ENCODE data around the gene CHN1.
A peak's percentile ranks its signal among the peaks of the same experiment; 100 is the strongest.

The CHN1 gene

DNA sequence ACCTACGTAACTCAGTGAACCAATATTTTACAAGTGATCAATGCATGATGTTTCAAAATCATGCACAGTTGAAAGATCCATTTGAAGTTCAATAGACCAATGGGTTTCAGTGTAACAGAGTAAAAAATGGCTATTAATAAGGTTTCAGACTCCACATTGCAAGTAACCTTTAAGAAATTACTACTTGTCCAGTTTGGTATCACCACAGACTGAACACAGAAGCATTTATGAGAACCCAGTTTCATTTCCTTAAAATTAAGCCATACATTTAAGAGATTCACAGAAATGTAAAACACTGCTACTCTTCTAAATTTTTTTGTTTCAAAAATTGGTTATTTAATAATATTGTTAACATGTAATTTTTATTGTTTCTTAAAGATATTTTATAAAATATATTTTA, 142.0 kb downstream of the CHN1 start:
- no peak for DNase-seq

DNA sequence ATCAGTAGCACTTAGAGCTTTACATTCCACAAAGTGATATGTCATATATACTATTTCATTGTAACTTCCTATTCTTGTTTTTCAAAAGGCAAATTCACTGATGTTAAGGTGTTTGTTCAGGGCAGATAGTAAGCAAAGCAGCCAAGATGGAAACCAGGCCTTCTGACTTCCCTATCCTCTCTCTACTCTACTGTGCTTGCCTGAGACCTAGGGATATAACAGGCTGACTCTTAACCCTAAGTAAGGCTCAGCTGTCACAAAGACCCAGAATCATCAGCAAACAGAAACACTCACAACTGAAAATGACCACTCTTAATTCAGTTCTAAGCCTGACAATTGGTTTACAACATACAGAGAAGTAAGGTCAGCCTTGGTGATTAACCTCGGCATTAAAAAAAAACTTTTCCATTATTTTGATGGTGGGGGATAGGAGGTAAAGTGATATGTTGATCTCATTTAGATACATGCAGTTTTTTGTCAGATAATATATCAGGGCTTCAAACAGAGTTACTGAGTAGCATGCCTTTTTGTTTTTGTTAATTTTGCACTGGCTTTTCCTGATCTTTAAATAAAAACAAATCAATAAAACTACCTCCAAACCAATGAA, 145.5 kb downstream of the CHN1 start:
- DNase-seq, result no peak

DNA sequence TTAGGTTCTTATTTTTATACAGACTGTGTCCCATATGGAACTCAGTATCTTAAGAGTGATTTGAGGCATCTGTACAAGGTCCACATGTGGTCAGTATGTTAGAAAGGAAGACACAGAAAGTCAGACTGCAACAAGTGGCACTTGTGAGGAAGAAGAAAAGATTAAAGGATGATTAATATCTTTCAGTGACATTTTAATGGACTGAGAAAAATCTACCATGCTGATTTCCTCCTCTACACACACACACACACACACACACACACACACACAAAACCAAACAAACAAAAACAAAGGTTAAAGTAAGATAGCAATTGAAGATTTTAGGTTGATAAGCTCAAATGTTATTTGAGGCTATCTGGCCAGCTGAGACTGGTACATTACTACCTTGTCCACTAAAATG, 146.4 kb downstream of the CHN1 start:
- no peak for DNase-seq

DNA sequence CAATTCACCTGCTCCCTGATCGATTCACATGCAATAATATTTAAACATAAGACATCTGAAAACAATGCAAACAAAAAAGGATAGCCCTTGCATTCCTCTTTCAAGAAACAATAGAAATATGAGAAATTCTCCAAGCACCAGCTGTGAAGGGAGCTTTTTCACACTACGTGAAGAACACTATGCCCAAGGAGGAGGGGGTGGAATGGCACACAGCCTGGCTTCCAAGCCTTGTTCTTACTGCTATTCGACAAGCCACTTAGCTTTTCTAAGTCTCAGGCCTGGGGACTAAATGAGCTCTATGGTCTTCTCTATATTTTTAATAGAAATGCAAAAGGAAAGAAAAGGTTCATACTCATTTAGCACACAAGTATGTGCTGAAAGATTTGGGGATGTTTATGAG, 148.7 kb downstream of the CHN1 start:
- DNase-seq, result no peak

DNA sequence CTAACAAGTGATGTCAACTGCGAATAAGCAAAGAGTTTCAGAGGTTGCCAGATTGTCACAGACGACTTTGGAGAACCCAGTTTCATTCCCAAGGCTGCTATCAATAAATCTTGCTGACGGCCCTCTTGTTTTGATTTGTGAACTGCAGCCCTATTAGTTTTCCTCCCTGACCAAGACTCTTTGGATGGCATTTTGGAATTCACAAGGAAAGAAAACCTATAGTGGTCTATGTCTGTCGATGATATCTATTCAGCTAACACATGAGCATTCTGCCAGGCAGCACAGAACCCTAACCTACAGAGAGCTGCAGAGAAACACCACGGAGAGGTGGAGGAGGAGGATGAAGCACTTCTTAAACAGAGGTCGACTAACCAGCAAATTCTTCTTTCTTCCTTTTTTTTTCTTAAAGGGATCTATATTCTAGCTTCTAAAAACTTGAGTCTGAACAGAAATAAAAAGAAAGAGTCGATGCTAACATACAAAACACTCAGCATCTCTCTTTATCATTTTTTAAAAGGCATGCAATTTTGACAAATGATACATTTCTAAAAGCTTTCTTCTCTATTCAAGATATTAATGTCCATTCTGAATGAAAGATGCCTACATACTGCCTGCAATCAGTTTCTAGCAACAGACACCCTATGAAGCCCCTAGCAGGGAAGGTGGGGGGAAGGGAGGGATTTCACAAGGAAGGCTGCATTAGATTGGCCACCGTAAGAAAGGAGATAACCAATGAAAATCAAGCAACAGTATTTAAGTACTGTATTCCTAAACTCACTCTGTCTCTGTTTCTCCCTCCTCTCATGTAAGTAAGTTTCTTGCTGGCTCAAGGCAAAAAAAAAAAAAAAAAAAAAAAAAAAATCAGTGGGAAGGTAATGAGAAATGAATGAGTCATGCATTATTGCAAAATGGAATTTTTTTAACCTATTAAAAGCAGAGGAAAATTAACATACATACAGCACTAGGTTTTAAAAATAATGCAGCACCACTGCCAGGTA, 157.9 kb downstream of the CHN1 start:
- DNase-seq, result peak; percentile 18

DNA sequence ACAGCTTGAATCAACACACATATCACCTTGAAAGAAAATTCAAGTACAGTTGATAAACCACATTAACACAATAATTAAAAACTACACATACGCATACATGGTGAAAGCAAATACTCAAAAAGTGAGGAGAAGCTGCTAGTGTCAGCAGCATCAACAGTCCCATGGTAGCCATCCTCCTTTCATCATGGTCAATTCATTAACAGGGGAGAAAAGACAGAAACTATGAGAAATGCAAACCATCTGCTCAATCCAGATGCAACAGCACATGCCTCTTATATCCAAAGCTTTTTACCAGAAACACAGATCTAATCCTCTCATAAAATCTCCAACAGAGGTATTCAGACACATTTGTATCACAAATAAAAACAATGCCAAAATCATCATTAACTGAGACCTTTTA, 159.0 kb downstream of the CHN1 start:
- no peak for DNase-seq

DNA sequence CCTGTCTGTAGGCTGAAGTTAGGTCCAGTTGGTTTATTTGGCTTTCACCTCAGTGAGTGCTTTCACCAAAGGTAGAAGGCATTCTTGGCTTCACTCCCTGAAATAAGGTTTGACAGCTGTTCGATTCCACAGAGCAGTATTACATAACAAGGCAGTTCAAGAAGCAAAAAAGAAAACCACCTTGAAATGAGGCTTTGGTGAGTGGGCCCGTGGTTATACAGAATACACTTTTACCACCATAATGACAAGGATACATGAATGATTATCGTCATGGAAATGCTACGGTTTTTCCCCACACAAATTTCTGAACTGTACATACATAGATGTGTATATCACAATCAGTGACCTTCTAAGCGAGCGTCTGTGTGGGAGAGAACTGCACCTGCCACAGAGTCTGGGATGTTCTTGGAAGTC, 160.9 kb downstream of the CHN1 start:
- DNase-seq, result peak; percentile 6

DNA sequence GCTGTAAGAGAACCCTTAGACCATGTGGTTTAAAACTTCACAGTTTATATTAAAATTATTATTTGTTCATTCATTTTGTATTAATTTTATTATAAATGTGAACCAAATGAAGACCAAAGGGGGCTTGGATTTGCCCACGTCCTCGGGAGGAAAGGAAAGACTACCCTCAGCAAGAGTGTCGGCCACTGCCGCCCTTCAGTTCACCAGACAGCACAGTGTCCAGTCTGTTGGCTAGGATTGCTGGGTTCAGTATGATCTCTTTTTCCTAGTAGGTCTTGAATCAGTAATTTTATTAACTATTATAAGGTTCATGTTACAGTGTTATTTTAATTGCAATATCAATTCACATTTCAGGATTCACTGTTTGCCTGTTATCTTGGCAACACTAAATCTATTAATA, 162.7 kb downstream of the CHN1 start:
- no peak for DNase-seq

DNA sequence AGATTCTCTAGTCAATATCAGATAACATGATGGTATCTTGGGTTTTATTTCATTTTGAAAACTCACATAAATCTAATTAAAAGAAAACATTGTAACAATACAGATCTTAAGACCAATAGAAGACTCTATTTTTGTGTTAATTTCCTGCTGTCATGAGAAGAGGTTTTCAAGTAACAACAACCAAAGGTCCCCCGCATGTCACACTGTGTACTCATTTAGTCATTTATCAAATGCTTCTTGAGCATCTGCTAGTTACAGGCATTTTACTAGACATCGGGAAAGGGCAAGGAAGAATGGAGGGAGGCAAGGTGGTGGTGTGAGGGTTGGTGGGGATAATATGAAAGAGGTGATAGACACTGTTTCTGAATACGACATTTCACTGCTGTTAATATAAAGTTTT, 163.2 kb downstream of the CHN1 start:
- no peak for DNase-seq

DNA sequence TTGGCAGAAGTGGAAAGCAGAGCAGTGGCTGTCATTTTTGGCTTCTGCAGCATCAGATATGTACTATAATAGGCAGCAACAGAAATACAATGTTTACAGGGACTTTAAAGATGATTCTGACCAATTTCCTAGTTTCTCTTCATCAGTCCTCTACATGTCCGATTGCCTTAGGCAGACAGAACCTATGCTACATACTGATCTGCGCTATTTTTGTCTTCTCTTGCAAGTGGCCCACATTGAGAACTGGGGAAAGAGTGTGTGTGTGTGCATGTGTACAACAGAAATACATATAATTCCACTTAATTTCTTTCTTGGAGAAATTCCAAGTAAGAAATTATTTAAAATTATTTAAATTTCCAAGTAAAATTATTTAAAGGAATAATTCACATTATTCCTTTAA, 163.8 kb downstream of the CHN1 start:
- DNase-seq, result no peak

DNA sequence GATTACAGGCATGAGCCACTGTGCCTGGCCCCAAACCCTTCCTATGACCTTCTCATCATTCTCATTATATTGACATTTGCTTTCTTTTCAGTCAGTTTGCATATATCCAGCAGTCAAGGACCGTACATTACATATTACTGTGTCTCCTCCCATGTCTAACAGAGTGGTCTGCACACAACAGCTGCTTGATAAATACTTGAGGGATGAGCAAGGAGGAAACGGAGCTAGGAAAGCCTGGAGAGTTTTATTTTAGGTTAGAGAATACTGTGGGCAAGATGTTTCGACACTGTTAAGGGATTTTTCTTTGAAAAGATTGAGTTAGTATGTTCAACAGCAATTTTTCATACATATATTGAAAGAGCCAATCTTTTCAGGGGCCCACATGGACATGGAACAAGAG, 164.7 kb downstream of the CHN1 start:
- DNase-seq, result no peak

DNA sequence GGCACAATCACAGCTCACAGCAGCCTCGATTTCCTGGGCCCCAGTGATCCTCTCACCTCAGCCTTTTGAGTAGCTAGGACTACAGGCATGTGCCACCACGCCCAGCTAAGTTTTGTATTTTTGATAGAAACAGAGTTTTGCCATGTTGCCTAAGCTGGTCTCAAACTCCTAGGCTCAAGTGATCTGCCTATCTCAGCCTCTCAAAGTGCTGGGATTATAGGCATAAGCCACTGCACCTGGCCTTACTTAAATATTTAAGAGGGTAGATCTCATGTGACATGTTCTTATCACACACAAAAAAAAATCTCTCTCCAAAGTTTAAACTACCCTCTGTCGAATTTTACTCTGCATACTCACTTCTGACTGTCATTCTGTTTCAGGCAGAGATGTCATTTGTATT, 165.5 kb downstream of the CHN1 start:
- DNase-seq, result no peak

DNA sequence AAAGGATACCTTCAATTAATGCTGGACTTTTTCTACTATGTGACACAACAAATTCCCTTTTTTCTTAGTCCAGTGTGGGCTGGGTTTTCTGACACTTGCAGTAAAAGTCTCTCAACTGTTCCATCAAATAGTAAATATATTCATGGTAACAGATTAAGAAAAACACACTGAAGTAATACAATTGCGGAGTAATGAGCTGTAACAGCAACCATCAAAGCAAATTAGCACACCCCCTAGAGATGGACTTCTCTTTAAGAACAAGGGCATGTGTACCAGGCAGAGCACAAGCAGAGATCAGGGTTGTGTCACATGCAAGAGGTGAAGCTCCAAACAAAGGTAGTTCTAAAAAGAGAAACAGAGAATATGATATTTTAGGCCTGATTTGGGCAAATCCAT, 168.2 kb downstream of the CHN1 start:
- DNase-seq, result no peak

DNA sequence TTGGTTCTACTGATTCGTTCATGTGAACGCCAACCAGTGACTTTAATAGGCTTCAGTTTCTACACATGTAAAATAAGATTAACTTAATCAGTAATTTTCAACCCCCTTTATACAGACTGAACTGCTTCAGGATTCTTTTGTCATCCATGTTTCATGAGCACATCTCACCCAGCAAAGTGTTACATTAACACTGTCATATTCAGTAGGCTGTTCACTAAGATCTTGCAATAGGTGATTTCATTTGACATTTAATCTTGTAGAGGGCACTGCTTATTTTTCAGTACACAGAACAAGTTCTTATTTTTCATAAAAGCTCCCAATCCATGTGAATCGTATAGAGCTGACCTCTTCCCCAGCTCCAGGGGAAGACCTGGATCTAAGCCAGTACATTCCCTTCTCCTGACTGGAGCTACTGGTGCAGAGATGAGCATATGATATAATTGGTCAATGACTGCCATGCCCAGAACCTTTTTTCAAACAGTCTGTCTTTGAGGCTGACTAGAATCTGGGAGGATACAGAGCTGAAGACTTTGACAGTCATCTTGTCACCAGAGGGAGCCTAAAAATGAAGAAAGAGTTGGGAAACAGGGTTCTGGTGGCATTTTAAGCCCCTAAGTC, 168.7 kb downstream of the CHN1 start:
- DNase-seq, result no peak

DNA sequence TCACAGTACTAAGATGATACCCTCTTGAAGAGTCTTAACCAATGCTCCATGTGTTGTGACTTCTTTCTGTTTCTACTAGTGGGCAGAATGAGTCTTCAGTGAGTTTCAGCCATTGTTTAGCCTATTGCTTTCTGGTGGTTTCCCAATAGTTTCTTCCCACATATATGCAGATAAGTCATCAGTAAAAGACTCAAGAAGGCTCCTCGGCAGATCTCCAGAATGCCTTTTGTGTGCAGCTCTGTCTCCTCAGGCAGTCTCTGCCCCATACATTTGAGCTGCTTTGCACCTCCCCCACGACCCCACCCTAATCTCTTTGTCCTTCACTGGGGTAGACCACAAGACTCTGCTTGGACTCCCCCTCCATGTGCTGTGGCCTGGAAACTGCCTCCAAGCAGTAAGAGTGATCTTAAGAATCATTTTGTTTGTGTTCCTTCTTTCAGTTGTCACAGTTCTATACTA, 169.4 kb downstream of the CHN1 start:
- peak; percentile 9 for DNase-seq

DNA sequence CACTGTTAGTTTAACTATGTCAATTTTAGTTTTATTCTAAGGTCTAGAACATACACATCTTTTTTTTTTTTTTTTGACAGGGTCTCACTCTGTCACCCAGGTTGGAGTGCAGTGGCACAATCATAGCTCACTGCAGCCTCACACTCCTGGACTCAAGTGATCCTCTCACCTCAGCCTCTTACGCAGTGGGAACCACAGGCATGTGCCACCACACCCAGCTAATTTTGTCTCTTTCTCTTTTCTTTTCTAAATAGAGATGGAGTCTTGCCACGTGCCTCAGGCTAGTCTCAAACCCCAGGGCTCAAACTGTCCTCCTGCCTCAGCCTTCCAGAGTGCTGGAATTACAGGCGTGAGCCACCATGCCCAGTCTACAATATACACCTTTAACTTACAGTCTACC, 171.4 kb downstream of the CHN1 start:
- DNase-seq, result no peak

DNA sequence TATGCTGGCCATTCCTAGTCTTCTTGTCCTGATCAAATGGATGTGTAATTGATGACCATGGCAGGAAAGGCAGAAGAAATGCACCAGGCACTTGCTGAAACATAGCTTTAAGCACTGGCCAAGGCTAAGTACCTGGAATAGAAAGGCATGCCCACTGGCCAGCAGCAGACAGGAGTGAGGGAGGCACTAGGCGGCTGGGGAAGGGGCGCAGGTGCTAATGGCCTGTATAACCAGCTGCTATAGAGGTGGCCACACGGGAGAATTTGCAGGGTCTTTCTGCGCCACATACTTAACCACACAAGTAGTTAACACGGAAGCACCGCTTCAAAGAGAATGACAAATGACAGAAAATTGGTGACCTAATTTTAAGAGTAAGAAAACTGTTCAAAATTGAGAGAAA, 174.6 kb downstream of the CHN1 start:
- DNase-seq, result no peak

DNA sequence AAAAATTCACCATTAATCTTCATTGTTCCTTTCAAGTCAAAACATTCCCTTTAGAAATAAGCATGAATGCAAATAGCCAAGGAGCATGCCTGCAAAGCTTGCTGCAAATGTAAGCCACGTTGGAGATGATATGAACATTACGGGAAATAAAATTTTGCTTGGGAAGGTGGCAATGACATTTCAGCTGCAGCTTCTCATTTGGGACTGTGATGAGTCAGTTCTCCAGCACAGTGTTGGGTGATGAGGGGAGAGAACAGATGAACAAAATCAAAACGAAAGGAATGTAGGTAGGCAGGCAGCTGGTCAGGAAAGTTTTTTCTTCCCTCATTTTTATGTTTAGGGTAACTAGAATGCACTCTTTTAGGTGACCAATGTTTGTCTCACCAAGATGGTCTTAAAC, 175.6 kb downstream of the CHN1 start:
- DNase-seq, result no peak

DNA sequence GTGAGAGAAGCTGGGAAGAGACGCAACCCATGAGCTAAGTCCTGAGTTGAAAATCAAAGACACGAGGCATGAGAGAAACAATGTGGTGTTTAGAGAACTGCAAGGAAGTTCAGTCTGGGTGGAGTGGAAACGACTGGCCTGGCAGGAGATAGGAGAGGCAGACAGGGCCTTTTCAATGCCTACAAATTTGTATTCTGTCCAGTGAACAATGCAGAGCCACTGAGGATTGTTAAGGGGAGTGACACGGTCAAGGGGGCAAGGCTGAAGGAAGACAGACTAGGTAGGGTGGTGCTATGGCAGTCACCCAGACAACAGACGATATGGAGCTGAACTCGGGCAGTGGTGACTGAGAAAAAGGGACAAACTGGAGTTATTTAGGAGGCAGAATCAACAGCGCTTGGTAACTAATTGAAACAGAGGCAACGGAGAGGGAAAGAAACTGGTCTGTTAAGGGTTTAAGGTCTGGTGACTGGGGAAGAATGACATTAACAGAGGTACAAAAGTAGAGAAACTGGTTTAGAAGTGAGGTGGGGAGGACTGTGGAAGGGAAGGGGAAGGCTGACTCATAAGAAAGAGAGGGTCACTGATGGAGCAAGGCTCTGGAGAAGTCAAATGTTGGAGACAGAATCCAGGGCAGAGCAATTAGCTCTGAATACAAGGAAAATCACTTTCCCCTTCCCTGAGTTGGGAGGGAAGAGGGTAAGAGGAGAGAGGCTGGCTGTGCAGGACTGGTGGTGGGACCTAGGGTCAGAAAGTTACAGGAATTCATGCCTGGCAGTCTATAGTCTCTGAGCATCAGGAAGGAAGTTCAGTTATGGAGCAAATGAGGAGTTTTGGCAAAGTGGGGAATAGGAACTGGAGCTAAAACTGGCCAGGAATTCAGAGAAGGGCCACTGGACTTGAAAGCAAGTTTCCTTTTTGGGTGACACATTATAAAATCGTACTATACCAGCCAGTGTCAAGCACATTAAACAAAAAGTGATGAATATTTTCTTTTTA, 177.5 kb downstream of the CHN1 start:
- no peak for DNase-seq

DNA sequence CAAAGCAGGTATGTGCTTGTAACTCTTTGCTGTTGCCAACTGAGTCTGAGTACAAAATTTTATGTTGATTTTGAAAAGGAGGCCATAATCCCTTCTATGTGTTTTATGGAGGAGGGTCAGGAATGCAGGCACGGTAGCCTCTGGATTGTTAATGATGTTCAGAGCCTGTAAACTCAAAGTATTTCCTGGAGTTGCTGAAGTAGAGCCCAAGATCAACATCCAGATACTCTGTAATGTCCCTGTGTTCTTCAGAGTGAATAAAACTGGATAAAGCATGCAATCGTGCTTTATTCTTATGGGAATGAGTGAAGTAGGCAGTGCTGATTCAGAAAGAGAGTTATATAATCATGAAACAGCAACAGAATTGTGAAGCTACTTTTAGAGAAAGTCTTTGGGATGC, 179.1 kb downstream of the CHN1 start:
- no peak for DNase-seq

DNA sequence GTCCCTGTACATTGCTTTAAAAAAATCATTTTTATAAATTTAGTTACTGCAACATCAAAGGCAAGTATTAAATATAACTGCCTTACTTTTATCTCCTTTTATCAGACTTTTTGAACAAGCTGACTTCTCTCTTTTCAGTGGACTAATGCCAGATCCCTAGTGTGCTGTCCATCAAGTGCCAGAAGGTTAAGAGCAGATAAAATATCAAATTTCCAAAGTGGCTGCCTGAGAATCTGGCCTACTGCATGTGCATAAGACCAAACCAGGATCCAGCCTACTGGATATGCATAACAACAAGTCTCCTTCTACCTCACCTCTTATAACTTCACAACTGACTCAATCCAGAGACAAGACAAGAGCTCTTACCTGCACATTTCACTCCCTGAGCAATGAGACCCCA, 181.1 kb downstream of the CHN1 start:
- no peak for DNase-seq

DNA sequence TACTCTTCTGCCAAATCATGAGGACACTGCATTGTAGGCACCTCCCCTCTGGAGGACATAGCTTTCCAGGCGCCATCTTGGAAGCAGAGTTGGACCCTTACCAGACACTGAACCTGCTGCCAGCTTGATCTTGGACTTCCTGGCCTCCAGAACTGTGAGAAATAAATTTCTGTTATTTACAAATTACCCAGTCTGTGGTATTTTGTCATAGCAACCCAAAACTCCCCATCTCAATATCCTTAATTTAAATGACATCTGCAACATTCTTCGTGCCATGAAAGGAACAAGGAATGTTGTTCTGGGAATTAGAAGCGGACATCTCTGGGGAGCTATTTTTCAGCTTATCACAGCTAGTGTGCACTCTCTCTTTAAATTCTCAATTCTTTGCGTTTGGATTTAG, 183.6 kb downstream of the CHN1 start:
- no peak for DNase-seq

DNA sequence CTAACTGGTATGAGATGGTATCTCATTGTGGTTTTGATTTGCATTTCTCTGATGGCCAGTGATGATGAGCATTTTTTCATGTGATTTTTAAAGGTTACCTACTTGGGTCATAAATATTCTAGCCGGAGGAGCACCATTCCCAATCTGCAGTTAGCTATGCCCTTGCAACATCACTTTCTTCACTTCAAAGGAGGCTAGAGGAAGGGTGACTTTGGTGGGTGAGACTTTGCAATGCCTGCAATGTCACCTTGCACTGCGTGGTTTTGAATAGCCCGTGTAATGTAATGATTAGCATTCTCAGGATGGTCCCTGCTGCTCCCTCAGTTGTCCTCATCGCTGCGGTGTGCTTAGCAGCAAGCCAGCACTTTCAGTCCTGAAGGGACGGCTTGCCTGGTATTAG, 184.8 kb downstream of the CHN1 start:
- no peak for DNase-seq
